Renal cortex interstitium (tissue), 11 donors: ENCODE results near the gene AUTS2. TPM values are rescaled to one million over a fixed set of nuclear protein-coding genes. Genes with fewer than 3 reads are reported as not detected.

ENCODE experiments used
- DNase-seq, 11 donors: peaks; one replicate each; pipeline ENCODE4 v3.0.0-alpha.2; 2013; ENCODE audit warnings: low read depth in 9 of 11, low spot score in 4 of 11; ENCODE audit errors: extremely low read depth in 1 of 11
- polyA plus RNA-seq, 3 donors: library from polyadenylated mRNA; unstranded; fragments of 120-200 nt; gene quantifications; one replicate each; pipeline ENCODE4 v1.2.1, GENCODE V29; 2013; ENCODE audit not compliant: insufficient read length in 3 of 3

Gene AUTS2
- polyA plus RNA-seq, 3 donors = 78.0 to 102 (median 90.7) TPM

DNA sequence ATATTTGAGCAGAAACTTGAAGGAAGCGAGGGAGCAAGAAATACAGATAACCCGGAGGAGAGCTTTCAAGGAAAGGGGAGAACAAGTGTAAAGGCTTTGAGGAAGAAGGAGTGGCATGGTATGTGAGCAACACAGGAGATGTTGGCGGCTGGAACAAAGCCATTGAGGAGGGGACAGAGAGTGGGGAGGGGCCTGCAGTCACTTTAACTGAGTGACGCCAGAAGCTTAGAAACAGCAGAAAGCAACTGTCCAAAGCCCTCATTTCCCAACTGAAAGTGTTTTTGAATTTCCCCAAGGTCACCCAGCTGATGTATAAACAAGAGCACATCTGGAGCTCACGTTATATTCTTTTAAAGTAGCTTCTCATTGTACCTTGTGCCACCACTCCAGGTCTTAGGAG is 19.1 kb downstream of the AUTS2 start:
- DNase-seq = no peak

DNA sequence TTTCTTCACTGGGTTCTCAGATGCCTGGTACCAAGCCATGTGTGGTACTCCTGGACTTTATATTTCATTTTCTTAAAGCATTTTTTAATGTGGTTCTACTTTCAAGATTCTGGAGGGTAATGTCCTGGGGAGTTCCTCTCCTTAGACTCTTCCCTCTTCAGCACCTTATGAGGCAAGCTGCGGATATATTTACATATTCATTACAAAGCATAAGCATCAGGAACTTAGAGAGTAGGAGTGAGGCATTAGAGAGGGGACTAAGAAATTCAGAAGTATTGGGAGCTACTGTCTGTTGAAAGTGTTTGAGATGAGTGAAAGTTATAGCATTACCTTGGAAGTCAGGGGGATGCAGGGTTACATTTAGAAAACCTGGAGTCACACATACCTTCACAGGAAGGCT is 20.8 kb downstream of the AUTS2 start:
- DNase-seq = no peak

DNA sequence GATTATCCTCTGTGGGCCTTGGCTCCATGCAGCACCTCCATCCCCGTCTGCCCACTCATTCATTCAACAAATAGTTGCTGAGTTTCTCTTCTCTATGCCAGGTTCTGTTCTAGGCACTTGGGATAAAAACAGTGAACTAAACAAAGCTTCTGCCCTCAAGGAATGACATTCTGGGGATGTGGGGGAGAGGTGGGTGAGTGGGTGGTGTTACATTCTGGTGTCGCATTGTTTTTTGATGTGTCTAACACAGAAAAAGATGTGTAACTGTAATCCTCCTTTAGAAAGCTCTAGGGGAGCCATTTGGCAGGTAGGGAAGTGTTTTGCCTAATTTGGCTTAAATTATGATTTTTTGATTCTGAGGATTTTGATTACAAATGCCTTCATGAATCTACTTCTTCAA is 21.4 kb downstream of the AUTS2 start:
- no peak for DNase-seq

DNA sequence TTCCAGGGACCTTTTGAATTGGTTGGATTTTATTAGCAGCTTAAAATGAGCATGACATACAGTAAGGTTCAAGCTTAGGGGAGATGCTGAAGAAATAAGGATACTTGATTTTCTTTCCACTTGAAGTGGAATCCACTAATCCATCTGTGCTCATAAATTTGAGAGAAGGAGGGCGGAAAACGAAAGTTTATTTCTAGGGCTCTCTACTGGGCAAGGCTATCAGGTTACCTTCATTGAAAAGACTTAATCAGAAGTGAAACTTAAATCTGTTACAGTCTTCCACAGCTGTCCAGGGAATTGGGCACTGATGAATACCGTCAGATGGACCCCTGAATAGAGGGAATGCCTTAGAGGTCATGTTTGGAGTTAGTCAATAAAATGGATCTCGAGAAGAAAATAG is 21.8 kb downstream of the AUTS2 start:
- peak in 3 of 11 donors; percentile 34 to 57 (median 48) for DNase-seq

DNA sequence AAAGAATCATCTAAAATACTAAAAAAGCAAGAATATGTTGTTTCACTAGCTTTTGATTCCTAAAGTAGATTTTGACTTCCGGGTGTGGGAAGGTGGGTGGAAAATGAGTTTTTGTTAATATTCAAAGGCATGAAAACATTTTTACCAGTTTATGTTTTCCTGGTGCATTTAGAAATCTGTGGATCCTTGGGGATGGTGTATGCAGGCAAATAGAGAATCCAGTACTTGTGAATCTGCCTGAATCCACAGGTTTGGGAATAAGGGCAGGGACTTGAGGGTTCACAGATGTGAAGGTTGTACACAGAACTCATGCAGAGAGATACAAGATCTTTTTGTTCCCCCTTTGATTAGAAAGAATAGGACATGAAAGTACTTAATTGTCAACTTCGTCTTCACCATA is 22.4 kb downstream of the AUTS2 start:
- no peak for DNase-seq

DNA sequence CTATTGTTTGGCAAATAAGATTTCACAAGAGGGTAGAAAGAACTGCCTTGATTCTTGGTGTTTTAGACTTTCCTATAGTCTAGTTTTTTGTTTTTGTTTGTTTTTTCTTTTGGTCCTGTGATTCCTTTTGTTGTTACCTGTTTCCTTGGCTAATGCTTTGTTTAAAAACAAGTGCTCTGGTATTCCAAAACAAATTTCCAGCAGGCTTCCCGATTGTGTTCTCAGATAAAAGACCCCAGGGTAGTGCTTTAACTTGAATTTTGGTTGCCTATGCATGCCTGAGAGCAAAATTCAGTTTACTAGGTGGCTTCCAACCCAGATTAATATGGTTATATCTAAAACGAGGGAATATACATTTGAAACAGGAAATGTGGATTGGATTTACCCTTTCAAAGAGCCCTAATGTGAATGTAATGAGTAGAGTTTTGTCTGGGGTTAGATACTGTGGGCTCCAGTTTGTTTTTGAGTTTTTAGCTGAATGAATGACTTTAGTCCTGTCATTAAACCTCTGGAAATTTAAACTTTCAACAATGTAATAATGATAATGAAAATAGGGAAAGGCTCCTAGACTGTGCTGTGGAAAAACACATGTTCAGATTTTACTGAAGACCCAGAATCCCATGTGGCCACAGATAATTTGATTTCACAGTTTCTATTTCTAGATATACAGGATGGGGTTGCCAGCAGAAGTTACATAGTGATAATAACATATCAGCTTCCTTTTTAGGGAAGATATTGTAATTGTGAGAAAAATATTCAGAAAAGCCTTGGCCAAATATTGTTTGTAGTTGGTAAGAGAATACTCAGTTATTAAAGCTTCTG is 23.9 kb downstream of the AUTS2 start:
- no peak for DNase-seq

DNA sequence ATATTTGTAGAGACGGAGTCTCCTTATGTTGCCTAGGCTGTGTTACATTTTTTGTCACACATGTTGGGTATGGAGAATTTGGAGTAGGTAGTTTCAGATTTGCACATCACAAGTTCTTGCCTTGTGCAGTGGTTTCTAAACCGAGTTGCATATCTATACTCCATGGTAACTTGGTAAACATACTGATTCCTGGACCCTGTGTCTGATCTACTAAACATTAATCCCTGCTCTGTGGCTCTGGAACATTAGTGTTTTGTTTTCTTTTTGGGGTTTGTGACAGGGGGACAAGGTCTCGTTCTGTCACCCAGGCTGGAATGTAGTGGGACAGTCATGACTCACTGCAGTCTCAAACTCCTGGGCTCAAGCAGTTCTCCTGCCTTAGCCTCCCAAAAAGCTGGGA is 24.7 kb downstream of the AUTS2 start:
- no peak for DNase-seq

DNA sequence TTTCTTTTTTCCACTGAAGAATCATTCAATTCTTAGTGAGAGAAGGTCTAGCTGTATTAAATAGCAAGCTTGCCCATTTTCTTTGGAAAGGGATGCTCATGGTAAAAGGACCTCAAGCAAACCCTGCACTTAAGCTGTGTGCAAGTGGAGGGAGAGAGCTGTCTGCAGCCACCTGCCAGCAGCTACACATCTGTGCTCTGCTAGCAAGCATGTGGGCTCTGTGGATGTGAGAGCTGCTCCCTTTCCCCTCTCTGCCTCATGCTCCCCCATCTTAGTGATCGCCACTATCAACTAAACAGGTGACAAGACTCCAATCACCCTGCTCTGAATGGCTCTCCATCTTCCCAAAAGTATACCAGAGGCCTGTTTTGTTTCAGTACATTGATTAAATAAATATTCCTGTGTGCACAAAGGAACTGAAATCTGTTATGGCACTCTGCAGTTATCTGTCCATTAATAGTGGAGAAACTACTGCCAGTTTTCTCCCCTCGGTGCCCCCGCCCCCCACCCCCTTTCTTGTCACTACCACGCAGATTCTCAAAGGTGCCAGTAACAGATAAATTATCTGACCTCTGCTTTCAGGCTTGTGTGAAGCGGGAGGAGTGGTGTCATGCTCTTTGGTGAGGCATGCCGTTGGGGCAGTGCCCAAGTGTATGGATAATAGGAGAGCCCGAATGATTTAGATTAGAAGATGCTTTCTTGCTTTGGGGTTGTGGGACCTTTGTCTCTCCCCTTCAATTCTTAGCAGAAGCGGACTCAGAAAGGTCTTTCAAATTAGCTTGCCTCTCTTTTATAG is 26.4 kb downstream of the AUTS2 start:
- no peak for DNase-seq

DNA sequence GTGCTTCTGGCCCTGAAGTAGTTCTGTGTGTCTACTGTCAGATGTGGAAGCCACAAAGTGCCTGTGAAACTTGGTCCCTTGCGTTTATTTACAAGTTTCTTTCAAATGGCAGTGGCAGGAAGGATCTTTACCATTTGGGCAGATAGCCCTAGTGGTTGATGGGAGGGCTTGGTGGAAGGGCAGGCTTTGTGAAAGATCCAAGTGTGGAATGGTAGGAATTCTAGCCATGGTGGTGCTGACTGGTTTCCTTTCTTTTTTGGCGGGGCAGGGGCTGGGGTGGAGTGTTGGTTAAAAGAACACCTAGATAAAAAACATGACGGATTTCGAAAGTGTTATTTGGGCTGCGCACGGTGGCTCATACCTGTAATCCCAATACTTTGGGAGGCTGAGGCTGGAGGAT is 27.0 kb downstream of the AUTS2 start:
- no peak for DNase-seq

DNA sequence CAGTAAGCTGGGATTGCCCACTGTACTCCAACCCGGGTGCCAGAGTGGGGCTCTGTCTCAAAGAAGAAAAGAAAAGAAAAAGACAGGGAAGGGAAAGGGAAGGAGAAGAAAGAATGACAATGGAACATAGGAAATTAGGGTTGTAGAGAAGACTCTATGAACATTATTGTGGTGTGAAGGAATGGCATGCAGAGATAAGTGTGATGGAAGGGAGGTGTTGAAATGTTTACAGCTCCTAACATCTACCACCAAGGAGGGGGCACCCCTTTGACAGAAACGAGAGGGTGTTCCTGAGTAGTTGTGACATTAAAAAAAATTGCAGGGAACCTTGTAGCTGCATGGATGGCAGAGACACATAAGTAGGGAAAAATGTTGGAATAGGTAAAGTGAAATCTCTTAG is 27.5 kb downstream of the AUTS2 start:
- DNase-seq = no peak

DNA sequence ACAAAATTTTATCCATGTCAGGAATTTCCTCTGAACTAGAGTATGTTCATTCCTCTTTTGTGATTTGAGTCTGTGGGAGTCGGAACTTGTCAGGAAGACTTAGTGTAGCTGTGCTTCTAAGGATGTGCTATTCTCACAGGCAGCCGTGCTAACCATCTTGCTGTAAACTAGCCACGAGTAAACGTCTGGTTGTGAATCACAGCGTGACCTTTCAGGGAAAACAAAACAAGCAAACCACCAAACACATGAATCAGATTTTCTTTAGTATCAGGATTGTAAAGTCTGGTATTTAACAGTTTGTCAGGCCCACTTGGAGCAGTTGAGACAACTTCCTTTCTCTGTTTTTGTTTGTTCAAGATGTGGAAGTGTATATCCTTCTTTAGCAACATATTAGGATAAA is 32.0 kb downstream of the AUTS2 start:
- DNase-seq = peak; percentile 35 to 82 (median 67)

DNA sequence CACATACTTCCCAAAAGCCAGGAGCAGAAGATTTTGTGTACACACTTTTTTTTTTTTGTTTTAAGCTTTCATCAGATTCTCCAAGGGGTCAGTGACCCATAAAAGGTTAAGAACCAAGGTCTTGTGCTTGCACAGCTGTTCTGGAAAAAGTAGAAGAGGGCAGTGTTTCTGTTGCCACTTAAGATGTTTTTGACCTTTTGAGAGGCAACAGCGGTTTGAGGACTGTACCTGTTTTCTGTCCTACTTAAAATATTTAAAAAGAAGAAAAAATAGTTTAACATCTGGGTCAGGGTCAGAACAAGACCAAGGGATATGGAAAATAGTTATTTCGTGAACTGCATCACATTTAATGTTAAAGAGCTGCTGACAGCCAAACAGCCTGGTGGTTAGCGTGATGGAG is 32.9 kb downstream of the AUTS2 start:
- DNase-seq = no peak

DNA sequence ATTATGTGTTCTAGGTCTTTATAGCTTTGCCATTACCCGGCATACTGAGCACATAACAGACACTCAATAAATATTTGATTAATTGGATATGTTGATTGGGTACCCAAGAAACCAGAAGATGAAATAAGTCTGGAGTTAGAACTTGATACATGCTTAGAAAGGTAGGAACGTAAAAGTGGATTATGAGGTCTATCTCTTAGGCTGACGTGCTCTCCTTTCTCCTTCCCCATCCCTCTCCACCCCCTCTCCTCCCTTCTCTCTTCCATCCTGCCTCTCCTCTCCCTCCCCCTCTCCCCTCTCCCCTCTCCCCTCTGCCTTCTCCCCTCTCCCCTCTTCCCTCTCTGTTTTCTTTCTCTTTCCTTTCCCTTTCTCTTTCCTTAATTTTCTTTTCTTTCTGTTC is 34.0 kb downstream of the AUTS2 start:
- no peak for DNase-seq

DNA sequence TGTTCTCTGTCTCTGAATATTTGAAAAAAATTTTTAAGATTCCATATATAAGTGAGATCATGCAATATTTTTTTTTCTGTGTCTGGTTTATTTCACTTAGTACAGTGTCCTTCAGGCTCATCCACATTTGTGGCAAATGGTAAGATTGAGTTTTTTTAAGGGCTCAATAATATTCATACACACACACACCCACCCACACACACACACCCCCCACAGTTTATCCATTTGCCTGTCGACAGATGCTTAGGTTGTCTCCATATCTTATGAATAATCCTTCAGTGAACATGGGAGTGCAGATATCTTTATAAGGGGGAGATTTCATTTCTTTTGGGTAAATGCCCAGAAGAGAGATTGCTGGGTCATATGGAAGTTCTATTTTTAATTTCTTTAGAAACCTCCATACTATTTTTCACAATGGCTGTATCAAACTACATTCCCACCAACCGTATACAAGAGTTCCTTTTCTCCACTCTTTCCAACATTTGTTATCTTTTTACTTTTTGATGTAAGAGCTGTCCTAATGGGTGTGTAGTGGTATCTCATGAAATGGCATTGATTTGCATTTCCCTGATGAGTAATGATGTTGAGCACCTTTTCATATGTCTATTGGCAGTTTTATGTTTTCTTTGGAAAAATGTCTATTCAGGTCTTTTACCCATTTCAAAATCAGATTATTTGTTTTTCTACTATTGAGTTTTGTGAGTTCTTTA is 35.0 kb downstream of the AUTS2 start:
- no peak for DNase-seq

DNA sequence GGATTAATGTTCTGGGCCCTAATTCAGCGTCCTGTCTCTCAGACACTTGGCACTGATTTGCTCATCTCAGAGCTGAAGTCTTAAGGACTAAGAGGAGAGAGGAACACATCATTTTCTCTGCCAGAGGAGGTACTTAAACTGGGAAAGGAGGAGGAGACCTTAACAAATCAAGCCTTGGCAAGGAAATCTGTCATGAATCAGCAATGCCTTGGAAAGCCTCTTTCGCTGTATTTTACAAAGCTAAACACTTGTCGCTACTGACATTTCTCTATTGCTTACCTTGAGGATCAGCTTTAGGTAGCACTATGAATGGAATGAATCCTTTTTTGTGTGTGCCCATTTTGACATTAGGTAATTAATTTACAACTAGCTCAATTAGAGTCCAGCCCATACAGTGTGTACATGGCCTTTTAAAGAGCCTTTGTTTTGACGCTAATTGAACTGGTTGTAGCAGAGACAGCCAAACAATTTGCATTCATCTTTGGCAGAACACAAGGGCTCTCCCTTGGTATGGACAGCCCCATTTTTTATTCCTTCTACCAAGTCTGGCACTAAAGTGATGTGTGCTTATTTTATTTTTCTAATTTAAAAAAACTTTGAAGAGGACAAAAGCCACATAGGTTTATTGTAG is 37.4 kb downstream of the AUTS2 start:
- DNase-seq = no peak

DNA sequence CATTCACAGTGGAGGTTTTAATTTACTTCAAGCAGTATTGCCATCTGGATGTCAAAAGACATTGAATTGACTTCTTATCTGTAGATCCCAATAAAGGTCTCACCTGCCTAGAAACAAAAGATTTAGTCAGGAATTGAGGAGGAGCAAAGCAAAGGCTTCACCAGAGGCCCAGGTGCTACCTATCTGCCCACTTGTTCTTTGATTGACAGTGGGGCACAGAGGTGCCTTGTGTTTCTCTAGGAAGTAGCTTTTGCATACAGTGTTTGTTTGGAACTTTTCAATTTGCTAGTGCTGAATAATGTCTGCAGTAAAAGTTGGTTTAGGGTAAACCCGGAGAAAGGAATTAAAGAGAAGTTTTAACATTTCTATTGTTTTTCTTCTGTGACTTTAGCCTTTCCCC is 40.4 kb downstream of the AUTS2 start:
- no peak for DNase-seq

DNA sequence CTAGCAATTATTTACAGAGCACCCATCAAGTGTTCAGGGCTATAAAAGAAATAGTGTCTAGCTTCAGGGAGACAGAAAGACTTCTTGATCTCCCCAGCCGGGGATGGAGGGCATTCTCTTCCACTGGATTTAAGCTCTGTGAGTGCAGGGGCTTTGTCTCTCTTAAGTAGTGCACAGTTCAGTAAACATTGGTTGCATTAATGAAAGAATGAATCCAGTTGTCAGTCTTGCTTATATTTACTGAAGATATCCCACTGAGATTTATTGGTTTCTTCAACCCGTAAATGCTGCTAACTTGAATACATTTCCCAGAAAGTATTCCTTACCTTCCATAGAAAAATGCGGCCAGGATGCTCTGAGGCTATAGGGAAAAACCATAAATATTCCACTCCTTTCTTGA is 41.9 kb downstream of the AUTS2 start:
- no peak for DNase-seq

DNA sequence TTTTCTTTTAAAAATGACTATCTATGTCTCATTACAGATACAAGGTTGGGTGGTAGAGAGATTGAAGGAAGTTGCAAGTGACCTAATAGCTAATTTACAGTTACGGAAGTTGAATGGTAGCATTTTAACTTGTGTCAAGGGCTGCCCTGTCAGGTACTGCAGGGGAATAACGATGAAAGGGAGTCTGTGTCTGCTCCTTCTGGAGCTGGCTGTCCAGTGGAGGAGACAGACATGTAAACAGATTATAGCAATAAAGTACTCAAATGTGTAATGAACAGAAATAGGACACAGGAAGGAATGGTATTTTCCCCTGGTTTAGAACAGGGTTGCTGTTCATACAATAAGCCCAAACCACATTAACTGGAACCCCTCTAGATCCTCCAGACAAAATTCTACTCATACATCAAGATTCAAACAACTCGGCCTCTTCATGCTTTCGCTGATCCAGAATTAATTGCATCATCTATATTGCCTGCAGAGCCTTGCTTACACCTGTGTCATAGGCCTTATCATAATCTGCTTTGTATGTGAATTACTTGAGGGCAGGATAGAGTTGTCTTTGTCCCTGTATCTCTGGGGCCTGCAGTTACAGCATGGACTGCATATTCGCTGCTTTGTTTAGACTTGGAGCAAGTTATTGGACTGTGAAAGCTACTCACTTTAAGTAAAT is 42.8 kb downstream of the AUTS2 start:
- no peak for DNase-seq

DNA sequence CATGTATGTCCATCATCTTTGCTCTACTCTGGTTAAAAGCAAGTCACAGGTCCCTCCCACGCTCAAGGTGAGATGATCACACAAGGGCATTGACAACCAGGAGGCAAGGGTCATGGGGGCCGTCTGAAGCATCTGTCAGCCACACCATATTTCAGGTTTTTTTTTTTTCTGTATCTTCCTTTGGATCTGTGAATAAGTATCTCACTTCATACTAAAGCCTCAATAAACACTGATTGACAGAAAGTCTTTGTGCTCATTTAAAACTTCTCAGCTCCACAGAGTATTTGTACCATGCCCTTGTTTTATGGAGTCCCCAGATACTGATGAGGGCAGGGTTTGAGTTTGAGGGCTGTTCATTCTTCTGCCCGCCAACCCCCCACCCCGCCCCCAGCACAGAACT is 45.0 kb downstream of the AUTS2 start:
- DNase-seq = no peak
